Measurements from ENCODE around the gene SWAP70.
"Not testable (repeated sequence)": the region's sequence is repeated elsewhere in the genome, so short reads cannot be mapped to it uniquely, and the experiment has no call there.

The SWAP70 gene

DNA sequence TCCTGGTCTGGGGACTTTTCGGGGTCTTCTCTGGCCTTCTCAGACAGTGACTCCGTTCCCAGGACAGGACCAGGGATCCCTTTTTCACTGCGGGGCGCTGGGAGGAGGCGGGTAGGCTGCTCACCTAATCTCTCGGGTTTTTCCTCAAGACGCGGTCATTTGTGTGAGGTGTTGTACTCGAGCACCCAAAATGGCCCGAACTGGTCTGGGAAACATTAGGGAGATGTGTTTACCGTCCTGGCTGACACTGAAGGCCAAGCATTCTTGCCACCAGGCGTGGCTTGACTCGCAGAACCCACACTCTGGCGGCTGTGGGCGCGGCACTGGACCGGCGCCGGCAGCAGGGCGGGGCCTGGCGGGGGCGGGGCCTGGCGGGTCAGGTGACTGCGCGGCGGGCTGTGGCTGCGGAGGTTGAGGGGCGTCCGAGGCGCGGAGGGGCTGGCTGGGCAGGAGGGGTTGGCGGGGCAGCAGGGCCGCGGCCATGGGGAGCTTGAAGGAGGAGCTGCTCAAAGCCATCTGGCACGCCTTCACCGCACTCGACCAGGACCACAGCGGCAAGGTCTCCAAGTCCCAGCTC lies at the start of gene SWAP70:
Gene SWAP70, plus strand, starts transcription at position 379 of the 577 bp plus-strand sequence. Its CDS starts 103 bp downstream, at position 482.
- DNase-seq = peak; percentile 12 to 63 (median 44)

DNA sequence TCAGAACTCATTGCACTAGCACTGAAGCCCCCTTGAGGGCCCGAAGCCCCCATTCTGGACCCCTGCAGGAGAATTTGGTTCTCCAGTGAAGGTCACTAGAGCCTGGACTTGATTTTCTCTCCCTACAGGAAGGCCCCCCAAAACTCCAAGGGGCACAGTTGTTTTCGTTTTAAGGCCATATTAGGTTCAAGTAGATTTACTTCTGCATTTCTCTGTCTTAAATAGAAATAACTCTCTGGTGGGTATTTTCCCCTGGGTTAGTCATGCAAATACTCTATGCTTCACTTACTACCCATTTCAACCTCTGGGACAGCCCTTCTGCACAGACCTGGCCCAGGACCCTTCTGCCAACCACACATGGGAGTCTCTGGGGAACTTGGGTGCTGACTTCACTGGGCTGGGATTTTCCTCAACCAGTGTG lies 48.8 kb upstream of the SWAP70 start:
- DNase-seq = no peak

DNA sequence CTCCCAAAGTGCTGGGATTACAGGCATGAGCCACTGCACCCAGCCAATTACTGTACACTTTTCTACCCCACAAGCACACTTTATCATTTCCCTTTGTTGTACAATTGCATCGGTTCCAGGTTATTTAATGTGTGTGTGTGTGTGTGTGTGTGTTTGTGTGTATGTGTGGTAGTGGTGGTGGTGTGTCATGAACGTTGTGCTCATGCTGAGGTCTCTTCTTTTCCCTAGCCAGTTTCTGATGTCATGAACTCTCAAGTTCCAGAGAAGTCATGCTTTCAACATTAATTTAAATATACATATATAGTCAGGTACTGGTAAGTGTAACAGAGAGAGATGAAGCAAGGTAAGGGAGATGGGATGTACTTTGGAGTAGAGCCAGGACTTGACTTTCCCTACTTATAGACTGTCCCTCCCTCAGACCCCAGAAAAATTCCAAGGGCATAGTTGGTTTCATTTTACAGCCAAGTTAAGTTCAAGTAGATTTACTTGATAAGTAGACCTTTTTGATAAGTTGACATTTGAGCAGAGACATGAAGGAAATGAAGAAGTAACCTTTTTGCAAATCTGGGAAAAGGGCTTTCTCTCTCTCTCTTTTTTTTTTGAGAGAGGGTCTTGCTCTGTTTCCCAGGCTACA lies 47.7 kb upstream of the SWAP70 start:
- DNase-seq = no peak

DNA sequence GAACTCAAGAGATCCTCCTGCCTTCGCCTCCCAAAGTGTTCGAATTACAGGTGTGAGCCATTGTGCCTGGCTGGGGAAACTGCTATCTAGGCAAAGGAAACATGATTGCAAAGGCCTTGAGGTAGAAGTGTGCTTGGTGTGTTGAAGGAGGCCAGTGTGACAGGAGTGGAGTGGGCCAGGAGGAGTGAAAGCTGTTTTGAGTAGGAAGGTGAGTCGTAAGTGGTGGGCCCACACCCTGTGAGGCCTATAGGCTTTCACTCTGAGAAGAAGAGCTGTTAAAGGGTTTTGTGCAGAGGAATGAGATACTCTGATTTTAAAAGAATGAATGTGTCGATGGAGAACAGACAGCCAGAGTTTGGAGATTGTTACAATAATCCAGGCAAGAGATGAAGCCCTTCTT lies 47.0 kb upstream of the SWAP70 start:
- no peak for DNase-seq

DNA sequence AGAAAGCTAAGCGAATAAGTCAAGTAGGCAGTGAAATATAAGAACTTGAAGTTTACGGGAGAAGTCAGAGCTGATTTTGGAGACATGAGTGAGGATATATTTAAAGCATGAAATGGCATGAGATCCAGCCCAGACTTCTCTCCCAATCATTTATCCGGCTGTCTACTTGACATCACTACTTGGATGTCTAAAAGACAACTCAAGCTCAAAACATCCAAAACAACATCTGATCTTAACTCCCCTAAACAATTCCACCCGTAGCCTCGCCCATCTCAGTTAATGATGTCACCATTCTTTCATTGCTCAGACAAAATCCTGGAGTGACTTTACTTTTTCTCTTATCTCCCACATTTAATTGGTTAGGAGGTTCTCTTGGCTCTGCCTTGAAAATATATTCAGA lies 45.9 kb upstream of the SWAP70 start:
- DNase-seq = no peak

DNA sequence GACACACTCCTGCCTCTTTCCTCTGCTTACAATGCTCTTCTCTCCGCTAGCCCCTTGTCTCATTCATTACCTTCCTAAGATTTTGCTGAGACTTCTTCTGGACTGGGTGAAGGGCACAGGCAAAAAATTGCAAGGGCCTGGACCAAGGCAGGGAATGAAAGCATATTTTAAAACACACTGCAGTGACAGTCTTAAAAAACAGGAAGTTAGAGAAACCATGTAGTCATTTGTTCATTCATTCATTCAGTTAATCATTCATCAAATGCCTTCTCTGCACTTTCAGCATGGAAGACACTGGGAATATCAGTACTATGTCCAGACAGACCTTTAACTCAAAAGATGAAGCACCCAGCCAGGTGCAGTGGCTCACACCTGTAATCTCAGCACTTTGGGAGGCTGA lies 44.9 kb upstream of the SWAP70 start:
- DNase-seq = no peak

DNA sequence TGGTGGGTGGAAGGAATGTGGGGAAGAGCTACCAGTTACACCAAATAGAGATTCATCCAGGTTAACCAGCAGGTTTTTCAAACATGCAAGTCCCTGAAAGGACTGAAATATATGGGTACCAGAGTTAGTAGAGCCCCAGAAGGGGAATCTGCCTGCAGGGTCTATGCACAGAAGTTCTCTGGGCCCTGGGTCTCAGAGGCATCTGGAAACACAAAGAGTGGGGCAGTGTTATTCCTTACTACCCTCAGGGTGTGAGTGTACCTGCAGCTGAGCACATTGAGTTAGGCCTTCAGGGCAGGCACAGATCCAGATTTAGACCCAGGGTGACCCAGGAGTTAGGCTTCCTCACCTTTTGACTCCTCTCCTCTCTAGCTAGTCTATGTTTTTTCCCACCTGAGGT lies 43.9 kb upstream of the SWAP70 start:
- no peak for DNase-seq

DNA sequence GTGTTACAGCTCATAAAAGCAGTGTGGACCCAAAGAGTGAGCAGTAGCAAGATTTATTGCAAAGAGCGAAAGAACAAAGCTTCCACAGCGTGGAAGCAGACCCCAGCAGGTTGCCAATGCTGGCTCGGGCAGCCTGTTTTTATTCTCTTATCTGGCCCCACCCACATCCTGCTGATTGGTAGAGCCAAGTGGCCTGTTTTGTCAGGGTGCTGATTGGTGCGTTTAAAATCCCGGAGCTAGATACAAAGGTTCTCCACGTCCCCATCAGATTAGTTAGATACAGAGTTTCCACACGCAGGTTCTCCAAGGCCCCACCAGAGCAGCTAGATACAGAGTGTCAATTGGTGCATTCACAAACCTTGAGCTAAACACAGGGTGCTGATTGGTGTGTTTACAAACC lies 41.5 kb upstream of the SWAP70 start:
- DNase-seq = not testable (repeated sequence)

DNA sequence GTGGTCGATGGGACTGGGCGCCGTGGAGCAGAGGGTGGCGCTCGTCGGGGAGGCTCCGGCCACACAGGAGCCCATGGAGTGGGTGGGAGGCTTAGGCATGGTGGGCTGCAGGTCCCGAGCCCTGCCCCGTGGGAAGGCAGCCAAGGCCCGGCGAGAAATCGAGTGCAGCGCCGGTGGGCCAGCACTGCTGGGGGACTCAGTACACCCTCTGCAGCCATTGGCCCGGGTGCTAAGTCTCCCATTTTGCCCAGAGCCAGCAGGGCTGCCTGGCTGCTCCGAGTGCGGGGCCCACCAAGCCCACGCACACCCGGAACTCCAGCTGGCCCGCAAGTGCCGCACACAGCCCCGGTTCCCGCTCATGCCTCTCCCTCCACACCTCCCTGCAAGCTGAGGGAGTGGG lies 40.8 kb upstream of the SWAP70 start:
- DNase-seq = not testable (repeated sequence)

DNA sequence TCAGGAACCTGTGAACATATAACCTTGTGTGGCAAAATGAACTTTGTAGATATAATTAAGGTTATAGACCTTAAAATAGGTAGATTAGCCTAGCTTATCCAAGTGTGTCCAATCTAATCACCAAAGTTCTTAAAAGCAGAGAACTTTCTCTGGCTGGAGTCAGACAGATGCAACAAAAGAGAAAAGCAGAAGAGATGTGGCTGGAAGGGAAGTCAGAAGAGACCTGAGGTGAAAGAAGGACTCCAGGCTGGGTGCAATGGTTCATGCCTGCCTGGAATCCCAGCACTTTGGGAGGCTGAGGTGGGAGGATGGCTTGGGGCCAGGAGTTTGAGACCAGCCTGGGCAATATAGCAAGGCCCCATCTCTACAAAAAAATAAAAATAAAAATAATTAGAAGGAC lies 39.4 kb upstream of the SWAP70 start:
- no peak for DNase-seq

DNA sequence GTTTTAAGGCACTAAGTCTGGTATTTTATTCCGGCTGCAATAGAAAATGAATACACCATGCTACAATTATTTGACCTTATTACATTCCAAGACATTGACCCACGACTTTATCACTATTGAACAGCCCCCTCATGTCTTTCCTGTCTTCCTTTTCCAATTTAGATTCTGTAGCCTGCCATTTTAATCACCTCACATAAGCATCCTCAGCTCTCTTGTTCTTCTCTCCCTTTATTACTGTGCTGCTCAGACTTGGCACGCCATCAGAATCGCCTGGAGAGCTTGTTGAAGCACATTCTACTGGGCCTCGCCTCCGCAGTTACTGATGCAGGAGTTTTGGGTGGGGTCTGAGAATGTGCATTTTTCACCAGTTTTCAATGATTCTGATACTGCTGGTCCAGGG lies 38.7 kb upstream of the SWAP70 start:
- no peak for DNase-seq

DNA sequence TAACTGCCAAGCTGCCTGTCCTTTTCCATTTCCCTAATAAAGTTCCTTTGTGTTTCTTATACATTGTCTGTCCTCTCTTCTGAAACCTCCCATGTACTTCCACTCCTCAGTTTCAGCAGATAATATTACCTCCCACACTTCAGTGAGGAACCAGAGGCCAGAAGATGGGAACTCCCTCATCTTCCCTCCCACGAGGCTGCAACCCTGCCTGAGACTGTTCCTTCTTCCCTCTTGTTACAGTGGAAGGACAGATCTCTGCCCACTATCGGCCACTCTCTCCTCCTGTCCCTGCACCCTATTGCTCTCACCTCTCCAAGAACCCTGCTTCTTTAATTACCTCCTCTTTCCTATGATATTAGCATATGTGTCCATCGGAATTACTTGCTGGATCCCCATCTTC lies 38.1 kb upstream of the SWAP70 start:
- no peak for DNase-seq

DNA sequence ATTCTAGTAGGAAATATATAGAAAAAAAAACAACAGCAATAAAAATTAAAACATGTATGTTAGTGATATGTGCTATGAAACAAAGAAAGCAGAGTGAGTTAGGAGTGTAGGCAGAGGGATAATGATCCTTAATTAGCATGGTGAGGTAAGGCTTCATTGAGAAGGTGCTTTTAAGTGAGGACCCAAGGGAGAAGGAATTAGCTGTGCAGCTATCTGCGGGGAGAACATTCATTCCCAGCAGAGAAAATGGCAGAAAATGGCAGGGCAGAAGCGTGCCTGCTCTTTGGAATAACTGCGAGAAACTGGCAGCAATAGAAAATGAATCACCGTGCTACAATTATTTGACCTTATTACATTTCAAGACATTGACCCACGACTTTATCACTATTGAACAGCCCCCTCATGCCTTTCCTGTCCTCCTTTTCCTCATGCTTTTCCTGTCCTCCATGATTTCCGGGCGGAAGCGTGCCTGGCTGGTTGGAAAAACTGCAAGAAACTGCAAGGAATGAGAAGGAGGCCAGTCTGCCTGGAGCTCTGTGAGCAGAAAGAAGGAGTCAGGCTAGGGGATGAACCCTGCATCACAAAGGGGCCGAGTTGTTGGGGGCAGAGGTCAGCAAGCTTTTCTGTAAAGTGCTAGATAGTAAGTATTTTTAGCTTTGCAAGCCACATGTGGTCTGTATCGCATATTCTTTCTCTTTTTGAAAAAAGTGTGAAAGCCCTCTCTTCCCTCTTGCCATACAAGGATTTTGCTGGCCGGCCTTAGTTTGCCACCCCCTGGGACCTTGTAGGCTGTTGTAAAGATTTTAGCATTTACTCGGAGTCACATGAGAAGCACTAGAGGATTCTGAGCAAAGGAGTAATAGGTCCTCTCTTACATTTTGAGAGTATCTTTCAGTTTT lies 37.1 kb upstream of the SWAP70 start:
- DNase-seq = no peak

DNA sequence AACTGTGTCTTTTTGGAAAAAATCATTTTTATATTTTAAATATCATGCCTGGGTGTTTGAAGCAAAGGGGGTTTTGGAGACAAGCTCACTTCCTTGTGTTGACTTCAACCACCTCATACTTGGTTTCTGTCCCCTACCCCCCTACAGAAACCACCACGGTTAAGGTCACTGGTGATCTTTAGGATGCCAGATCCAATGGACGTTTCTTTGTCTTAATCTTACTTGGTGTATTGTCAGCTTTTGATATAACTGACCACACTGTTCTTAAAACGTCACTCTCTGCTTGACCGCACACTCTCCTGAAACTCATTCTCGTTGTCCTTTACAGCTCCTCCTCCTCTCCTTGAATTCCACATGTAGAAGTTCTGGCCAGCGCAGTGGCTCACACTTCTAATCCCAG lies 34.8 kb upstream of the SWAP70 start:
- DNase-seq = no peak

DNA sequence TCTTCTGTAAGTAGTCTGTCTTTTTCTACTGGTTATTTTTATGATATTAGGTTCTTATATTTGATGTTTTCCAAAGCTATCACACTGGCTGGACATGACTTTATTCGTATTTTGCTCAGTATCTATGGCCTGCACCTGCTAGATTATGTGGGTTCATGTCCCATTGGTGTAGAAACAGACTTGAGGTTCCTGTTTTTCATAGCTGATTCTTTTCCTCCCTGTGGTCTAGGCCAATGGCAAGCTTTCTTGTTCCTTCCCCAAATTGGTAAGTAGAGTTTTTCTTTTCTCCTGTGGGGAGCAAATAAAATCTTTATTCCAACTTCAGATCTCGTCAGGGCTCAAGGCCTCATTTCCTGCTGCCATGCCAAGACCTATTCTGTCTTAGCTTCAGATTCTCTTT lies 30.2 kb upstream of the SWAP70 start:
- no peak for DNase-seq

DNA sequence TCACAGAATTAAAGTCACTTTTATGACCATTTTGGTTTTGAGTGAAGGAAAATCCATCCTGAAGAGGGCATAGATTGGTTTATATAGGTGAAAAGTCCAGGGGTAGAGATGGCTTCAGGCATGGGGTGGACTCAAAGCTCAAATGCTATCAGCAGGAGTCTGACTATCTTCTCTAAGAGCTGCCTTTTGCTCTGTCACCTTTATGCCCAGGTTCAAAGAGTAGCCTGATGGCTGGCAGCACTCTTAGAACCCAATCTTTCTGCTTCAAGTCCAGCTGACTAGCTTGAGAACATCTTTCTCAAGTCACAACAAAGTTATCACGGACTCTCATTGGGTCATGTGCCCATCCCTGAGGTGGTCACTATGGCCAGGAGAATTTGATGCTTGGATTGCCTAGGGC lies 27.2 kb upstream of the SWAP70 start:
- DNase-seq = no peak

DNA sequence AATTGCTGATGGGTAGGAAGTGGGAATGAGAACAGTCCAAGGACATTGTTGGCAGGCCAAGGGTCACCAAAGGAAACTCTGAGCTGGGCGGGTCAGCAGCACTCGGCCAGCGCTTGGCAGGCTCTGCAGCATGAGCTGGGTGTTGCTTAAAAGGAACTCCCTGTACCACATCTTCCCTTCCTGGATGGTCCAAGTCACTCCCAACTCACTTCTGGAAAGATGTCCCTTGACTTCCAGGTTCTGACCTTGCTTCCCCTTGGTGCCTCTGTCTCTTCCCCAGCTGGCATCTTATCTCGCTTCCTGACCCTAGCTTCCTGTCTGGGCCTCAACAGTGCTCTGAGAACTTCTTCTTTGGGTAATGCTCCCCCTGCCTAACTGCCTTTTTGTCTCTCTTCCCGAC lies 24.8 kb upstream of the SWAP70 start:
- DNase-seq = no peak

DNA sequence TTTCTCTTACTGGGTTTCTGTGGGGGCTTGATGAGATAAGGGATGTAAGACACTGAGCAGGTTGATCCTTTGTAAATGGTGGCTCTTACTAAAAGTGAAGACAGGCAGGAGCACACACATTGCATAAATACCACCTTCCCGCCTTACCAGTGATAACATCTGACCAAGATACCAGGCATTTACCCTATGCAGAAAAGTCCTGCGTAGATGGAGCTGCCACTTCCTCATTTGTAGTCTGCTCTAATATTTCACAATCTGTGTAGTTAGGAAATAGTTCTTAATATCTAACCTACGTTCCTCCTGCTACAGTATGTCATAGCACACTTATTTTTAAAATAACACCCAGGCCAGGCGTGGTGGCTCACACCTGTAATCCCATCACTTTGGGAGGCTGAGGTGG lies 23.9 kb upstream of the SWAP70 start:
- no peak for DNase-seq

DNA sequence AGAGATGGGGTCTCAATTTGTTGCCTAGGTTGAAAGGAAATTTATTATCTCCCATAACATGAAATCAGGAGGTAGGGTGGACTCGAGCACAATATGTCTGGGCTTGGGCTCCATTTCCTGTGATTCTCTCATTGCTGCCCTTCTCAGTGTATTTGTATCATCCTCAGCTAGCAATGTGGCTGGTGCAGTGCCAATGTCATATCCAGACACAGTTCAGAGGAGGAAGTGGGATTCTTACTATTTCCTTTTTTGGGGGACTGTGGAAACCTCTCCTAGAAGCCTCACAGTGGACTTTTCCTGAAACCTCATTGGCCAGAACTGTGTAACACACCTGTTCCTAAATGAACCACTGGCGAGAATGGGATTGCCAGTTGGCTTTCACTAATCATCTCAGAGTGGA lies 21.0 kb upstream of the SWAP70 start:
- DNase-seq = no peak

DNA sequence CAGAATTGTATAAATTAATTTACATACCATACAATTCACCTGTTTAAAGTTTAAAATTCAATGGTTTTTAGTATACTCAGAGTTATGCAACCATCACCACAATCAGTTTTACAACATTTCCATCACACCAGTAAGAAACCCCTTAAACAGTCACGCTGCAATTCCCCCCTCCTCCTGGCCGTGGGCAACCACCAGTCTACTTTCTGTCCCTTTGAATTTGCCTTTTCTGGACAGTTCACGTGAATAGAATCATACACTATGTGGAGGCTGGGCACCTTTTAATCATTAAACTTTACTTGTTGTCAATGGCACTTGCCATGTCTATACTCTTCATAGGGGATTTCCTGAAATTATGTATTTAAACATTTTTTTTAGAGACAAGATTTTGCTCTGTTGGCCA lies 20.1 kb upstream of the SWAP70 start:
- DNase-seq = no peak

DNA sequence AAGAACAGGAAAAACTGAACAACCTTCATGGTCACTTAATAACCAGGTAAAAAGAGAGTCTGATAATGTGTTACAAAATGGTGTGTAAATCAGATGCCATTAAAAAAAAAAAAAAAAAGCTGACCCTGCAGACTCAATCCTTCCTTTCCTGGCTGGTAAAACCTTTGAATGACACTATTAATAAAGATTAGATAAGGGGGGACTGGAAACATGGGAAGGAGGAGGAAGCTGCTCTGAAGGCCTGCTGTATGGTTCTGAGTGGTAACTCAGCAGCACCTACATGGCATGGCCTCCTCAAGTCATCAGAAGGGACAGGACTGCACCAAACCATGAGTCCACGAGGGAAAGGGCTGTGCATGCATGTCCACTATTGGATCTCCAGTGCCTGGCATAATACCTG lies 18.0 kb upstream of the SWAP70 start:
- no peak for DNase-seq

DNA sequence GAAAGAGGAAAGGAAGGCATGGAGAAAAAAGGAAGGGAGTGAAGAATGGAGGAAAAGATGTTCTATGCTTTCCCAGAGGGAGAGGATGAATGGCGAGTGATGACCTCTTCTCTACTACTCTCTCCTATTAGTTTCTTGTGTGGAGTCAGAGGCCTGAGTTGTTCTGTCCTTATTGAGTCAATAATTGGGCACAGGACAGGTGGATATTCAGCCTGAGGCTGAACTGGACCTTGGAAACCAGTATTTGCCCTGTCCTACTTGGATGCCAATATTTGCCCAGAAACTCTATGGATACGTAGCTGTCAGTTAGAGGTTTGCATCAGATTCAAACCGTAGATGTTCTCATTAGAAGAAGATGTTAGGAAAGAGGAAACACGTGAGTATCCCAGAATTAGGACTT lies 17.6 kb upstream of the SWAP70 start:
- no peak for DNase-seq

DNA sequence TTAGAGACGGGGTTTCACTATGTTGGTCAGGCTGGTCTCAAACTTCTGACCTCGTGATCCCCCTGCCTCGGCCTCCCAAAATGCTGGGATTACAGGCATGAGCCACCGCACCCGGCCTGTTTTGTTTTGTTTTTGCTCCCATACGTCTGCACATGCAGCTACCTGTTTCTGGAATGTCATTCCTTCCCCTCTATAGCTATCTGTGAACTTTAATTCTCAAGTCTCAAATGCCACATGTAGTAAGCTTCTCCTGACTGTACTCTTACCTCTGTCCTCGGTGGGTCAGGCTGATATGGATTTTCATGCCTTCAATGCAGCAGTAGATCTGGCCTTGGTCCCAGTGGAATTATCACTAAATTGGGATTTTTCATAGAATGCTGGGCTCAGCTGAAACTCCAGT lies 12.4 kb upstream of the SWAP70 start:
- no peak for DNase-seq
